Epithelial cell of alveolus of lung (primary cell): Measurements from ENCODE around the gene SYNJ1. TPM values are rescaled to one million over a fixed set of nuclear protein-coding genes. Genes with fewer than 3 reads are reported as not detected.

ENCODE experiments used
- total RNA-seq: library from RNA; depleted of rRNA; stranded (reverse); fragments of >200 nt; gene quantifications from 2 replicates; pipeline ENCODE4 v1.2.1, GENCODE V29; 2015

SYNJ1 gene, protein sequence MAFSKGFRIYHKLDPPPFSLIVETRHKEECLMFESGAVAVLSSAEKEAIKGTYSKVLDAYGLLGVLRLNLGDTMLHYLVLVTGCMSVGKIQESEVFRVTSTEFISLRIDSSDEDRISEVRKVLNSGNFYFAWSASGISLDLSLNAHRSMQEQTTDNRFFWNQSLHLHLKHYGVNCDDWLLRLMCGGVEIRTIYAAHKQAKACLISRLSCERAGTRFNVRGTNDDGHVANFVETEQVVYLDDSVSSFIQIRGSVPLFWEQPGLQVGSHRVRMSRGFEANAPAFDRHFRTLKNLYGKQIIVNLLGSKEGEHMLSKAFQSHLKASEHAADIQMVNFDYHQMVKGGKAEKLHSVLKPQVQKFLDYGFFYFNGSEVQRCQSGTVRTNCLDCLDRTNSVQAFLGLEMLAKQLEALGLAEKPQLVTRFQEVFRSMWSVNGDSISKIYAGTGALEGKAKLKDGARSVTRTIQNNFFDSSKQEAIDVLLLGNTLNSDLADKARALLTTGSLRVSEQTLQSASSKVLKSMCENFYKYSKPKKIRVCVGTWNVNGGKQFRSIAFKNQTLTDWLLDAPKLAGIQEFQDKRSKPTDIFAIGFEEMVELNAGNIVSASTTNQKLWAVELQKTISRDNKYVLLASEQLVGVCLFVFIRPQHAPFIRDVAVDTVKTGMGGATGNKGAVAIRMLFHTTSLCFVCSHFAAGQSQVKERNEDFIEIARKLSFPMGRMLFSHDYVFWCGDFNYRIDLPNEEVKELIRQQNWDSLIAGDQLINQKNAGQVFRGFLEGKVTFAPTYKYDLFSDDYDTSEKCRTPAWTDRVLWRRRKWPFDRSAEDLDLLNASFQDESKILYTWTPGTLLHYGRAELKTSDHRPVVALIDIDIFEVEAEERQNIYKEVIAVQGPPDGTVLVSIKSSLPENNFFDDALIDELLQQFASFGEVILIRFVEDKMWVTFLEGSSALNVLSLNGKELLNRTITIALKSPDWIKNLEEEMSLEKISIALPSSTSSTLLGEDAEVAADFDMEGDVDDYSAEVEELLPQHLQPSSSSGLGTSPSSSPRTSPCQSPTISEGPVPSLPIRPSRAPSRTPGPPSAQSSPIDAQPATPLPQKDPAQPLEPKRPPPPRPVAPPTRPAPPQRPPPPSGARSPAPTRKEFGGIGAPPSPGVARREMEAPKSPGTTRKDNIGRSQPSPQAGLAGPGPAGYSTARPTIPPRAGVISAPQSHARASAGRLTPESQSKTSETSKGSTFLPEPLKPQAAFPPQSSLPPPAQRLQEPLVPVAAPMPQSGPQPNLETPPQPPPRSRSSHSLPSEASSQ (N-terminal part only)
- 2.7 and 9.3 TPM in 2 replicates for total RNA-seq

GRCh38 chr21:32727687-32728455, at the start of gene SYNJ1:
Gene SYNJ1 (minus strand): TSS chr21:32728013. CDS start chr21:32726895, 1,118 bp downstream.

GRCh38 chr21:32612075-32612998, 115.5 kb downstream of the SYNJ1 start, which contains the start of gene CFAP298:
Gene CFAP298 (minus strand): TSS chr21:32612377. CDS start chr21:32612243, 134 bp downstream.

GRCh38 chr21:32585042-32585710, 142.6 kb downstream of the SYNJ1 start, which contains the start of gene TCP10L:
Gene TCP10L (minus strand): TSS chr21:32585523. CDS start chr21:32584304, 1,219 bp downstream.

Other genes with a start within 250 kb of the SYNJ1 start
- 2.6 TPM in 1 of 2 replicates, not detected in the other for gene TCP10L, start 142.5 kb downstream of the SYNJ1 start, total RNA-seq
- gene CFAP298, start 115.6 kb downstream of the SYNJ1 start, total RNA-seq, result 21.8 and 23.7 TPM in 2 replicates
- 6.9 and 19.6 TPM in 2 replicates for gene PAXBP1, start 43.7 kb upstream of the SYNJ1 start, total RNA-seq